ENCODE results near the gene STEAP2. TPM values are rescaled to one million over a fixed set of nuclear protein-coding genes. Genes with fewer than 3 reads are reported as not detected.

STEAP2 gene
- total RNA-seq, 2 experiments from 2014 or later: not detected

- no TSS peak for BruUV-seq (replicated peaks)
- H3K4me3 ChIP-seq (ENCODE audit: low read depth, low read length, poor library complexity, severe bottlenecking): no peak overlapping the region
- H4K20me1 ChIP-seq (ENCODE audit: insufficient read depth, low read length): no peaks in the 10 kb centered on the region
- H3K9me2 ChIP-seq (ENCODE audit: insufficient read depth, low read length): no peaks in the 10 kb centered on the region
- TF ChIP-seq EZH2phosphoT487 (IDR thresholded peaks at IDR 0.05; ENCODE audit: borderline replicate concordance, low read depth, low read length): no peak
- no peak for TF ChIP-seq CTCF (conservative IDR thresholded peaks at IDR 0.05; ENCODE audit: low read length)
- no peak overlapping the region for H2AFZ ChIP-seq (ENCODE audit: low read length)
- no peak overlapping the region for H3K27ac ChIP-seq (ENCODE audit: low read depth, low read length, poor library complexity, severe bottlenecking)
- H3K36me3 ChIP-seq (ENCODE audit: insufficient read depth, low read length): no peaks in the 10 kb centered on the region
- no peaks in the 10 kb centered on the region for H3K79me2 ChIP-seq (ENCODE audit: insufficient read depth, low read depth, low read length)
- no peak overlapping the region for H3K4me2 ChIP-seq (ENCODE audit: low read length)
- POLR2A ChIA-PET: interaction anchor here (0.6 kb wide), 1 partner anchor 204 kb away, joined by 5 read pairs; no protein-coding TSS in a partner anchor
- intact Hi-C loops (cut with micrococcal nuclease; ENCODE audit: unreplicated experiment): no loop called here
- H3K9me3 ChIP-seq (ENCODE audit: low read length): no peaks in the 10 kb centered on the region
- CTCF ChIA-PET (ENCODE audit: unreplicated experiment): no interaction called here
- DNase-seq (ENCODE audit: low spot score): no peak
- no peaks in the 10 kb centered on the region for H3K4me1 ChIP-seq (ENCODE audit: insufficient read depth, low read length, poor library complexity, severe bottlenecking)
These were observed 35.9 kb upstream of the STEAP2 start for GRCh38 chr7:90175667-90176066.

- Histone ChIP-seq H3K27ac (ENCODE audit: low read depth, low read length, poor library complexity, severe bottlenecking) (no peak overlapping the region), H4K20me1 (ENCODE audit: insufficient read depth, low read length) (no peaks in the 10 kb centered on the region), H3K36me3 (ENCODE audit: insufficient read depth, low read length) (no peaks in the 10 kb centered on the region), H3K4me2 (ENCODE audit: low read length) (no peak overlapping the region), H3K4me3 (ENCODE audit: low read depth, low read length, poor library complexity, severe bottlenecking) (no peak overlapping the region), H3K79me2 (ENCODE audit: insufficient read depth, low read depth, low read length) (no peaks in the 10 kb centered on the region), H3K9me2 (ENCODE audit: insufficient read depth, low read length) (no peaks in the 10 kb centered on the region), H3K4me1 (ENCODE audit: insufficient read depth, low read length, poor library complexity, severe bottlenecking) (no peaks in the 10 kb centered on the region), H3K9me3 (ENCODE audit: low read length) (no peaks in the 10 kb centered on the region), H2AFZ (ENCODE audit: low read length) (no peak overlapping the region)
- POLR2A ChIA-PET: no interaction called here
- DNase-seq (ENCODE audit: low spot score): no peak
- intact Hi-C loops (cut with micrococcal nuclease; ENCODE audit: unreplicated experiment): no loop called here
- TF ChIP-seq CTCF (conservative IDR thresholded peaks at IDR 0.05; ENCODE audit: low read length) (no peak), EZH2phosphoT487 (IDR thresholded peaks at IDR 0.05; ENCODE audit: borderline replicate concordance, low read depth, low read length) (no peak)
- CTCF ChIA-PET (ENCODE audit: unreplicated experiment): no interaction called here
- BruUV-seq (replicated peaks): no TSS peak
These were observed 35.3 kb upstream of the STEAP2 start for GRCh38 chr7:90176195-90176594.

GRCh38 chr7:90178166-90178565 lies 33.4 kb upstream of the STEAP2 start:
- ChIA-PET POLR2A (interaction anchor here (0.7 to 1.1 kb wide), 3 partner anchors 19 to 50 kb away, joined by 3 to 4 read pairs (median 3); no protein-coding TSS in a partner anchor), CTCF (ENCODE audit: unreplicated experiment) (no interaction called here)
- Histone ChIP-seq H4K20me1 (ENCODE audit: insufficient read depth, low read length) (no peaks in the 10 kb centered on the region), H2AFZ (ENCODE audit: low read length) (no peak overlapping the region), H3K36me3 (ENCODE audit: insufficient read depth, low read length) (no peaks in the 10 kb centered on the region), H3K27ac (ENCODE audit: low read depth, low read length, poor library complexity, severe bottlenecking) (no peak overlapping the region), H3K4me1 (ENCODE audit: insufficient read depth, low read length, poor library complexity, severe bottlenecking) (no peaks in the 10 kb centered on the region), H3K79me2 (ENCODE audit: insufficient read depth, low read depth, low read length) (no peaks in the 10 kb centered on the region), H3K4me3 (ENCODE audit: low read depth, low read length, poor library complexity, severe bottlenecking) (no peak overlapping the region), H3K4me2 (ENCODE audit: low read length) (no peak overlapping the region), H3K9me3 (ENCODE audit: low read length) (no peaks in the 10 kb centered on the region), H3K9me2 (ENCODE audit: insufficient read depth, low read length) (no peaks in the 10 kb centered on the region)
- DNase-seq (ENCODE audit: low spot score): no peak
- intact Hi-C loops (cut with micrococcal nuclease; ENCODE audit: unreplicated experiment): no loop called here
- TF ChIP-seq EZH2phosphoT487 (IDR thresholded peaks at IDR 0.05; ENCODE audit: borderline replicate concordance, low read depth, low read length): no peak
- TF ChIP-seq CTCF (conservative IDR thresholded peaks at IDR 0.05; ENCODE audit: low read length): no peak
- BruUV-seq (replicated peaks): no TSS peak
